ENCODE measurements around the gene ACBD7.

ACBD7 gene

GRCh38 chr10:15088428-15089261 lies at the start of gene ACBD7:
Gene ACBD7, minus strand, starts transcription at chr10:15088776. Its CDS starts 48 bp downstream, at chr10:15088728.
- peak; percentile 67 for DNase-seq

GRCh38 chr10:15137636-15138035 lies 49.1 kb upstream of the ACBD7 start:
- peak; percentile 10 for DNase-seq

- DNase-seq = no peak
These were observed 48.4 kb upstream of the ACBD7 start for GRCh38 chr10:15137036-15137359.

- no peak for DNase-seq
These were observed 47.8 kb upstream of the ACBD7 start for GRCh38 chr10:15136129-15137035.

GRCh38 chr10:15131330-15131729 lies 42.8 kb upstream of the ACBD7 start:
- DNase-seq = no peak

DNA sequence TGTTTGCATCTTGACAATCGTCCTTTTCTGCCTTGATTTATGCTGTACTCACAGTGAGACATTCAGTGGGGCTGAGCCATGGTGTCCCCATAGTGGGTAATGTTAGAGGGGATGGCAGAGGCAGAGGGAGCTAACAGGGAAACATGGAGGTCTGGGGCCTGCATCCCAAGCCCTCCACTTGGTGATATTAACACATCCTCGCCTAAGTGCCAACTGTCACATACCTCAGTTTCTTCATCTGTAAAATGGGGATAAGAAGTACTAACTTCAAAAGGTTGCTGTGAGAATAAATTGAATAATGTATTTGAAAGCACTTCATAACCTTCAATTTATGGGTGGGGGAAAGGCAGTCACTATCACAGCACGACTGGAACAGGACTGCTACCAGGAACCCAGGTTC lies 36.3 kb upstream of the ACBD7 start:
- DNase-seq = no peak

- no peak for DNase-seq
These were observed 35.6 kb upstream of the ACBD7 start for GRCh38 chr10:15124190-15124589.

- DNase-seq = no peak
These were observed 35.2 kb upstream of the ACBD7 start for GRCh38 chr10:15123749-15124184.

DNA sequence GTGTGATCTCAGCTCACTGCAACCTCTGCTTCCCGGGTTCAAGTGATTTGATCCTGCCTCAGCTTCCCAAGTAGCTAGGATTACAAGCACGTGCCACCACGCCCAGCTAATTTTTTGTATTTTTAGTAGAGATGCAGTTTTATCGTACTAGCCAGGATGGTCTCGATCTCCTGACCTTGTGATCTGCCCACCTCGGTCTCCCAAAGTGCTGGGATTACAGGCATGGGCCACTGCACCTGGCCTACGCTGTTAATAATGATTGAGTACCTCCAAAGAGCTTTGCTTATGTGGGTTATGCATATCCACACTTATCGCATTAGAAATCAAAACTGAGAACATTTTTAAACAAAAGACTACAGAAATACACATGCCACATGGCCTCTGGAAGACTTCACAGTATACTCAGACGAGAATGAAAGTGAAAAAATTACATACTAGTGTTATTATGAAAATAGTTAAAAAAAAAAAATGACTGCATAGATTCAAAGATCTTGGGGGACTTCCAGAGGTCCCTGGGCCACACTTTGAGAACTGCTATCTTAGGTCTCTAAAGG lies 34.0 kb upstream of the ACBD7 start:
- no peak for DNase-seq

GRCh38 chr10:15121707-15122106 lies 33.1 kb upstream of the ACBD7 start:
- DNase-seq = no peak

GRCh38 chr10:15120523-15120922 lies 31.9 kb upstream of the ACBD7 start:
- no peak for DNase-seq

GRCh38 chr10:15118615-15119014 lies 30.0 kb upstream of the ACBD7 start:
- no peak for DNase-seq

- DNase-seq = no peak
These were observed 27.6 kb upstream of the ACBD7 start for GRCh38 chr10:15116225-15116624.

DNA sequence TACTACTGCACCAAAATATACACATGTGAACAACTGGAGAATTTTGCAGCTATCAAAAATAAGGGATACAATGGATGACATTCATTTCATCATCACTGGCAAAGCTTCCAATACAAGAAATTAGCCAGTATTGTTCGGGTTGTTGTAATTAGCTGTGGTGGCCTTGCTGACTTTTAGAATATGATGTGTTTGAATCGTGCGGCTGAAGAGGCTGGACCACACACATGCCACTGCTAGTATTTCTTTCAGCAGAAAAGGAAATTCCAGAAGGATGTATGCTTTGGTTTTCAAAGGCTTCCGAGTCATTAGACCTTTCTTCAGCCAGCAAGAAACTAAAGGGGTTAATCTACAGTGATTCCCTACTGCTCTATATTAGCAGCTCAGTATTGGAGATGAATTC lies 25.2 kb upstream of the ACBD7 start:
- DNase-seq = no peak

DNA sequence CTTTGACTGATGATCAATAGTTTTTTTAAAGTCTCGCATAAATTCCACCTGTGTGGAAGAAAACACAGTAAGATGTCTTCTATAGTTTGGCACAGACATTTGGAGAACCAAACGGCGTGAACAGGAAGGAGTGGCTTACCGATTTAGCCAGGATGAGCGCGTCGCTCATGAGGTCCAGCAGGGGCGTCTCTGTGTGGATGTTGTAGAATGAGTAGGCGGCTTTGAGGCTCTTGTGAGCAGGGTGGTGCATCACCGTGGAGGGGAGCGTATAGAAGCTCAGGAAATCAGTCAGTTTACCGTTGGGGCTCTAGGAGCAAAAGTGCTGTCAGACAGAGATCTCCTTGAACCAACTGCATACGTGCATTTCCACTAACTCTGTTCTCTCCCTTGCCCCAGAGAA lies 24.1 kb upstream of the ACBD7 start:
- DNase-seq = no peak

- peak; percentile 62 for DNase-seq
These were observed 17.9 kb upstream of the ACBD7 start for GRCh38 chr10:15106352-15107013.

DNA sequence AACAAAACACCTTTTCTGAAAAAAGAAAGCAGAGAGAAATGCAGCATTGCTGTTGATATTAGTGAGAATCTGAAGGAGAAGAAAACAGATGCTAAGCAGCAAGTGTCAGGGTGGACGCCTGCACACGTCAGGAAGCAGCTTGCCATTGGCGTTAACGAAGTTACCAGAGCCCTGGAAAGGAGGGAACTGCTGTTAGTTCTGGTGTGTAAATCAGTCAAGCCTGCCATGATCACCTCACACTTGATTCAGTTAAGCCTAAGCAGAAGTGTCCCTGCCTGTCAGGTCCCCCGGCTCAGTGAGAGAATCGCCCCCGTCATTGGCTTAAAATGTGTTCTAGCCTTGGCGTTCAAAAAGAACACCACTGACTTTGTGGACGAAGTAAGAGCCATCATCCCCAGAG lies 14.9 kb upstream of the ACBD7 start:
- no peak for DNase-seq

DNA sequence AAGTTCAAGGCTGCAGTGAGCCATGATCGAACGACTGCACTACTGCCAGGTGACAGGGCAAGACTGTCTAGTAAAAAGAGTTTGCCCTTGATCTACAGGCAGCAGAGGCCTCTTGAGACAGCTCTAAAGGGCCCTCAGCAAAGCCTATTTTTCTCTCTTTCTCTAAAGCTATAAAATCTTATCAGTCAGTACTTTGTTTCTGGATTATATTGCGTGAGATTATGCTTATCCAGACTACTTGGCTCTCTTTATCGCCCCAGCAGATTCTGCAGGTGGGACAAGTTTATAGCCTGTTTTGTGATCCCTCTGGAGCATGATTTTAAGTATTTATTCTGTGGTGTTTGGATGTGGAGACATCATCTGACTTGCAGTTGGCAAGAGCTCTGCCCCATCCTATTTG lies 11.3 kb upstream of the ACBD7 start:
- DNase-seq = no peak

- DNase-seq = peak; percentile 96
These were observed 8.6 kb upstream of the ACBD7 start, which contains the start of gene RPP38 for GRCh38 chr10:15097011-15097812. Gene RPP38, plus strand, starts transcription at chr10:15097355. Its CDS starts 5,960 bp downstream, at chr10:15103315.

GRCh38 chr10:15096661-15097010 lies 8.1 kb upstream of the ACBD7 start:
- DNase-seq = no peak

- DNase-seq = no peak
These were observed 4.4 kb upstream of the ACBD7 start for GRCh38 chr10:15092855-15093408.

DNA sequence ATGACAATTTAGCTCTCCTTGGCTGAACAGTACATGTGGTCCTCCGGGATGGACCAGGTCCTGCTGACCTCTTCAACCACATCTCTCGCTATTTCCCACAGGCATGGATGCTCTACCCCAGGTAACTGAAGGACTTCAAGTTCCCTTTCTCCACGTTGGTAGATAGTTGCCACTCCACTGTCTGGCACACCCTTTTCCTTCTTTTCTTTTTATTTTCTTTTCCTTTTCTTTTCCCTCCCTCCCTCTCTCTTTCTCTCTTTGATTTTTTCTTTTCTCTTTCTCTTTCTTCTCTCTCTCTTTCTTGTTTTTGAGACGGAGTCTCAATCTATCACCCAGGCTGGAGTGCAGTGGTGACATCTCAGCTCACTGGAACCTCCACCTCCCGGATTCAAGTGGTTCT lies 2.8 kb upstream of the ACBD7 start:
- DNase-seq = no peak

Measured in inflammatory macrophage treated with lipopolysaccharide for 4 hours (primary cell).